HepG2 (cell line): ENCODE measurements around the gene GPR119. TPM values are rescaled to one million over a fixed set of nuclear protein-coding genes. Genes with fewer than 3 reads are reported as not detected.

Source experiments
- BRD4 ChIP-seq: sonication (generic); formaldehyde crosslinking; IDR thresholded peaks from 2 replicates; pipeline ENCODE4 v1.4.0; 2020; ENCODE audit warnings: missing genetic modification reagents
- DMAP1 ChIP-seq: IDR thresholded peaks from 2 replicates; pipeline ENCODE4 v1.6.1; 2016
- FOXJ3 ChIP-seq: sonication (generic); formaldehyde crosslinking; IDR thresholded peaks from 2 replicates; pipeline ENCODE4 v1.4.0; 2020; ENCODE audit warnings: missing genetic modification reagents, mild to moderate bottlenecking, borderline replicate concordance
- HNF4G ChIP-seq, 2 experiments: sonication (generic) in 1 of 2; formaldehyde crosslinking in 1 of 2; IDR thresholded peaks; 2 replicates each; pipeline versions ENCODE4 v1.4.0 to v1.6.1; 2011 to 2020; ENCODE audit warnings: borderline replicate concordance in 2 of 2, low read depth in 2 of 2, mild to moderate bottlenecking in 2 of 2, low read length in 1 of 2, missing genetic modification reagents in 1 of 2, moderate library complexity in 1 of 2
- HNRNPLL ChIP-seq: fragments of 200-400 bp; formaldehyde crosslinking; IDR thresholded peaks from 2 replicates; pipeline ENCODE4 v1.6.1; 2017; ENCODE audit warnings: mild to moderate bottlenecking, low read depth, low read length; ENCODE audit not compliant: poor library complexity, severe bottlenecking
- IKZF1 ChIP-seq: fragments of 450-650 bp; IDR thresholded peaks from 2 replicates; pipeline ENCODE4 v1.7.1; 2016
- KDM2A ChIP-seq: sonication (generic); formaldehyde crosslinking; IDR thresholded peaks from 2 replicates; pipeline ENCODE4 v1.4.0; 2020; ENCODE audit warnings: low read depth, missing genetic modification reagents, borderline replicate concordance
- MED1 ChIP-seq: sonication (generic); formaldehyde crosslinking; IDR thresholded peaks from 2 replicates; pipeline ENCODE4 v1.4.0; 2020; ENCODE audit warnings: missing genetic modification reagents
- MXD1 ChIP-seq: sonication (generic); formaldehyde crosslinking; IDR thresholded peaks from 2 replicates; pipeline ENCODE4 v1.4.0; 2020; ENCODE audit warnings: mild to moderate bottlenecking, missing genetic modification reagents
- NFKB2 ChIP-seq: sonication (generic); formaldehyde crosslinking; IDR thresholded peaks from 2 replicates; pipeline ENCODE4 v1.4.0; 2020; ENCODE audit warnings: missing genetic modification reagents, borderline replicate concordance
- NR2C2 ChIP-seq: sonication (generic); formaldehyde crosslinking; IDR thresholded peaks from 2 replicates; pipeline ENCODE4 v1.4.0; 2020; ENCODE audit warnings: missing genetic modification reagents, mild to moderate bottlenecking, moderate library complexity, borderline replicate concordance
- PHF8 ChIP-seq: sonication (generic); formaldehyde crosslinking; IDR thresholded peaks from 2 replicates; pipeline ENCODE4 v1.5.0; 2020; ENCODE audit warnings: missing genetic modification reagents
- POGZ ChIP-seq: sonication (generic); formaldehyde crosslinking; IDR thresholded peaks from 2 replicates; pipeline ENCODE4 v1.4.0; 2020; ENCODE audit warnings: mild to moderate bottlenecking, missing genetic modification reagents
- POLR2AphosphoS5 ChIP-seq: IDR thresholded peaks from 2 replicates; pipeline ENCODE4 v1.6.1; 2012; ENCODE audit warnings: low read depth, low read length
- POLR2G ChIP-seq: fragments of 200-400 bp; formaldehyde crosslinking; IDR thresholded peaks from 2 replicates; pipeline ENCODE4 v1.6.1; 2018; ENCODE audit warnings: mild to moderate bottlenecking, low read depth, low read length, moderate library complexity
- REPIN1 ChIP-seq: sonication (generic); formaldehyde crosslinking; IDR thresholded peaks from 2 replicates; pipeline ENCODE4 v1.8.0; 2022; ENCODE audit warnings: missing genetic modification reagents, low read depth, mild to moderate bottlenecking, borderline replicate concordance
- REST ChIP-seq, 2 experiments: IDR thresholded peaks; 2 replicates each; pipeline ENCODE4 v1.6.1; 2011 to 2012; ENCODE audit warnings: low read length in 2 of 2, borderline replicate concordance in 1 of 2, low read depth in 1 of 2, mild to moderate bottlenecking in 1 of 2, moderate library complexity in 1 of 2
- SAP130 ChIP-seq: IDR thresholded peaks from 2 replicates; pipeline ENCODE4 v1.6.1; 2016; ENCODE audit warnings: low read depth
- SNAPC5 ChIP-seq: sonication (generic); formaldehyde crosslinking; IDR thresholded peaks from 2 replicates; pipeline ENCODE4 v1.8.1; 2023; ENCODE audit warnings: mild to moderate bottlenecking, missing genetic modification reagents, borderline replicate concordance
- TCF12 ChIP-seq, 2 experiments: fragments of 450-650 bp in 1 of 2; sonication (generic) in 1 of 2; formaldehyde crosslinking in 1 of 2; IDR thresholded peaks; 2 replicates each; pipeline versions ENCODE4 v1.6.1 to v1.8.0; 2017 to 2022; ENCODE audit warnings: antibody characterized with exemption in 1 of 2, mild to moderate bottlenecking in 1 of 2, missing genetic modification reagents in 1 of 2, moderate library complexity in 1 of 2
- THAP11 ChIP-seq: IDR thresholded peaks from 2 replicates; pipeline ENCODE4 v1.6.1; 2016; ENCODE audit warnings: missing biosample characterization, missing genetic modification reagents
- ZNF331 ChIP-seq: sonication (generic); formaldehyde crosslinking; IDR thresholded peaks from 2 replicates; pipeline ENCODE4 v1.4.0; 2020; ENCODE audit warnings: missing genetic modification reagents
- polyA plus RNA-seq, 8 experiments: library from polyadenylated mRNA; depleted of rRNA in 3 of 8; stranded (reverse) in 7 of 8; unstranded in 1 of 8; fragments of >200 nt; fragmentation: Illumina TruSeq in 4 of 8; extraction: Trizol in 4 of 8; gene quantifications; 2 replicates each; pipeline versions ENCODE4 v1.2.1 to v1.2.3, GENCODE V29; 2011 to 2016; ENCODE audit warnings: low read depth in 4 of 8, missing spikeins in 1 of 8, mixed read lengths in 1 of 8; ENCODE audit not compliant: insufficient read depth in 1 of 8
- total RNA-seq, 5 experiments: library from RNA; depleted of rRNA; stranded (reverse); fragments of >200 nt; fragmentation: Illumina TruSeq; extraction: Trizol; gene quantifications; 2 replicates each; pipeline ENCODE4 v1.2.3, GENCODE V29; 2016; ENCODE audit warnings: low read depth in 1 of 5

Gene GPR119
- total and polyA plus RNA-seq, 2 of the 13 experiments (the other 11 are each of a cell fraction or from before 2014, with no cell fraction given), result 2.6 to 5.5 TPM

- TF ChIP-seq BRD4 (CRISPR knock-in tag) (no peak), IKZF1 (no peak), MXD1 (CRISPR knock-in tag) (0 out of 2 replicates have a peak, but pooled peaks have one; percentile 44), REST (IDR thresholded peaks at IDR 0.05; ENCODE audit: borderline replicate concordance in 1 of 2, low read depth in 1 of 2, low read length in 2 of 2) (no peak), ZNF331 (no peak), NFKB2 (CRISPR knock-in tag) (0 out of 2 replicates have a peak, but pooled peaks have one; percentile 31), POLR2AphosphoS5 (peak; percentile 87), THAP11 (CRISPR knock-in tag) (peak; percentile 64; the same call in 1 of the 2 replicates), REPIN1 (CRISPR knock-in tag) (0 out of 2 replicates have a peak, but pooled peaks have one; percentile 35), POLR2G (peak; percentile 92), NR2C2 (CRISPR knock-in tag) (peak; percentile 95), SNAPC5 (no peak), TCF12 (IDR thresholded peaks at IDR 0.05) (no peak), TCF12 (CRISPR knock-in tag; IDR thresholded peaks at IDR 0.05) (no peak), POGZ (CRISPR knock-in tag) (0 out of 2 replicates have a peak, but pooled peaks have one; percentile 26), MED1 (0 out of 2 replicates have a peak, but pooled peaks have one; percentile 14), DMAP1 (CRISPR knock-in tag) (0 out of 2 replicates have a peak, but pooled peaks have one; percentile 49), PHF8 (CRISPR knock-in tag) (peak; percentile 72), HNF4G (IDR thresholded peaks at IDR 0.05; ENCODE audit: borderline replicate concordance, low read depth, low read length) (0 out of 2 replicates have a peak, but pooled peaks have one; percentile 25), HNF4G (CRISPR knock-in tag; IDR thresholded peaks at IDR 0.05; ENCODE audit: borderline replicate concordance, low read depth) (no peak), KDM2A (CRISPR knock-in tag) (peak; percentile 79), SAP130 (CRISPR knock-in tag) (peak; percentile 45; the same call in 1 of the 2 replicates), FOXJ3 (CRISPR knock-in tag) (no peak), HNRNPLL (peak; percentile 47)
These were observed 16.1 kb upstream of the GPR119 start, which contains the start of gene RBMX2 (continued) for GRCh38 chrX:130401415-130402207.
